GM21515 (cell line): ENCODE results near the gene EIF4EBP2.

Experiments used
- ATAC-seq: cut with Tn5 transposase; IDR thresholded peaks from one replicate; pipeline ENCODE4 v1.9.1; 2021; ENCODE audit not compliant: unreplicated experiment

EIF4EBP2 gene

GRCh38 chr10:70378122-70378521 lies 25.8 kb upstream of the EIF4EBP2 start:
- ATAC-seq, result no peak

DNA sequence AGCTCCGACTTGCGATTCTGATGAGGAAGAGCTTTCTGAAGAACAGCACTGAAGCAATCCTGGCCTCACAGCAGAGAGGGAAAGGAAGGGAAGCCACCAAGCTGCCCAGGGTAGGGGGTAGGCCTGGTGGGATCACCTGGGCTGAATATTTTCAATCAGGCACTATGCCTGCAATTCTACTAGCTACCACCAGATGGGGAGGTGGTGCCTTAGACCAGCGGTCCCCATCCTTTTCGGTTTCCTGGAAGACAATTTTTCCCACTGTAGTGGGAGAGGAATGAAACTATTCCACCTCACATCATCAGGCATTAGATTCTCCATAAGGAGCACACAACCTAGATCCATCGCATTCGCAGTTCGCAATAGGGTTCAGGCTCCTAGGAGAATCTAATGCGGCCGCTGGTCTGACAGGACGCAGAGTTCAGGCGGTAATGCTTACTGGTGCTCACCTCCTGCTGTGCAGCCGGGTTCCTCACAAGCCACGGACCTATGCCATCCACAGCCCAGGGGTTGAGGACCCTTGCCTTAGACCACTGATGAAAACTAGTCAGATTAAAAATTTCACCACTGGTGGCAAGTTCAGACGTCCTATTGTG lies 24.3 kb upstream of the EIF4EBP2 start:
- no peak for ATAC-seq

GRCh38 chr10:70380350-70381135 lies 23.4 kb upstream of the EIF4EBP2 start:
- no peak for ATAC-seq

DNA sequence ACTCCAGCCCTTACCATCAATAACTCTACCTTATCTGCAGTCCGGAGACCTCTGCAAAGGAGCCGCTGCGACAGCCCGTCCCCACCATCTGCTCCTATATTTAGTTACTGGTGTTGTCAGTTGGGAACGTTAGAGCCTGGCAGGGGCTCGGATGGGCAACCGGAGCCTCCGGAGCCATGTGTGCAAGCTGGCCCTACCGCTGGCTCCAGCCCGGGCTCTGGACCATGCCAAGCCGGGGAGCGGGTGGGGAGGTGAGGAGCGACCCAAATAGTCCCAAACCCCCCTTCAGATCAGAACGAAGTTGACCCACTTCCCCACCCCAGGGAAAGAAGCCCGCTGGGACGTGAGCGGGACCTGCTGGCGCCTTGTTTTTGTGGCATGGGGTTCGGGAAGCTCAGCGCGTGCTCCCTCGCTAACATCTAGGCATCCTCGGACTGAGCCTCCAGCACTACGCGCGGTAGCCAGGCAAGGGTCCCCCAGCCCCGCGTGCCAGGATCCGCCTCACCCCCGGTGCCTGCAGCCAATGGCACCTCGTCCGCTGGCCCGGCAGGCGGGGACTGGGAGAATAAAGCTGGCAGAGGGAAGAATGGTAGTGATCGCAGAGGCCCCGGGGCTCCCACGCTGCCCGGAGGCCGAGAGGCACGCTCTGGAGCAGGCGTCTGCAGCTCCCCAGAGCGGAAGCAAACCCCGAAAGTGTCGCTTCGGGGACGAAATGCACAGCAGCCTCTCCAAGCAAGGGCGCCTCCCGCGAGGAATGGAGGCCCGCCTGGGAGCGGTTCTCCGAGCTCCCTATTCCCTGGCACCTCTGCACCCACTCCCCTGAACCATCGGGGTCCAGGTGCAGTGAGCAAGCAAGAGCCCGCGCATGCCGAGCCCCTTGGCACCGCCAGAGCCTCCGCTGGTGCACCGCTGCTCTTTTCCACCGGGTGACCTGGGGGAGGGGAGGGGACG lies 22.2 kb upstream of the EIF4EBP2 start:
- ATAC-seq, result peak; percentile 39

DNA sequence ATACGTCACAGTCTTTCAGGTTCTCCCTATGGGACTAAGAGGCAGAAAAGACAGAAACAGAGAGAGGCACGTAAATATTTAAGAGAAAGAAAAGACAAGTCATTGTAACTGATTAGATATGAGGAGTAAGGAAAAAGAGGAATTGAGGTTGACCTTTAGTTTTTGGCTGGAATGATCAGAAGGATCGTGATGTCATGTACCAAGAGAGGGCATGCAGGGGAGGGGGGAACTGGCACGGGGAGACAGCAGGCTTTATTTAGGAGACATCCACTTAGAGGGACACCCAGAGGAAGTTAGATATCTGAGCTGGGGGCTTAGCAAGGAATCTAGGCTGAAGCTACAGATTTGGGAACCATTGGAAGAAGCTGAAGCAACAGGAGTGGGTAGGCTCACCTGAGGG lies 12.3 kb upstream of the EIF4EBP2 start:
- ATAC-seq, result no peak

DNA sequence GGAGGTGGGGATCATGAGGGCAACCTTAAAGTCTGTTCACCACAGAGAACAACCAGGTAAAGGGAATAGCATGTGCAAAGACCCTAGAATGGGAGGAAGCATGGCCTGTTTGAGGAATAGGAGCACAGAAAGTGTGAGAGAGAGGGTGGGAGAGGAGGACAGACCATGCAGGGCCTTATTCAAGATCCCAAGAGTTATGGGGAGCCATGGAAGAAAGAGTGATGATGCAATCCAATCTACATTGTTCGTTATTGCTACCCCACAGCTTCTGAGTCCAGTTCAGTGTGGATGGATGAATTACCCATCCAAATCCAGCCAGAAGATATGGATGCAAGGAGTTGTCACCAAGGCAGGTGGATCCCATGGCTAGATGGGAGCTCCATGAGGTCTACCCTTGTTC lies 7.8 kb upstream of the EIF4EBP2 start:
- no peak for ATAC-seq

DNA sequence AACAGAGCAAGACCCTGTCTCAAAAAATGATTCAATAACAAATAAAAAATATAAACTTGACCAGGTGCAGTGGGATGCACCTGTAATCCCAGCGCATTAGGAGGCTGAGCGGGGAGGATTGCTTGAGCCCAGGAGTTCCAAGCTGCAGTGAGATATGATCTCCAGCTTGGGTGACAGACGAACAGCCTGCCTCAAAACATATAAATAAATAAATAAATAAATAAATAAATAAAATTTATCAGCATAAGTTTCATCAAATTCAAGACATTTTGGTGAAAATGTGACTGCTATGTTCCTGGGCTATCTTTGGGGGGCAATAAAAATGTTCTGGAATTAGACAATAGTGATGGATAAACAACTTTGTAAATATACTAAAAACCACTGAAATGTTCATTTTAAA lies 4.8 kb upstream of the EIF4EBP2 start:
- no peak for ATAC-seq

GRCh38 chr10:70403483-70404035 lies 386 bp upstream of the EIF4EBP2 start:
- no peak for ATAC-seq

GRCh38 chr10:70404787-70405036 lies 767 bp downstream of the EIF4EBP2 start:
- ATAC-seq, result no peak

GRCh38 chr10:70405037-70405824 lies 1.3 kb downstream of the EIF4EBP2 start:
- peak; percentile 42 for ATAC-seq

DNA sequence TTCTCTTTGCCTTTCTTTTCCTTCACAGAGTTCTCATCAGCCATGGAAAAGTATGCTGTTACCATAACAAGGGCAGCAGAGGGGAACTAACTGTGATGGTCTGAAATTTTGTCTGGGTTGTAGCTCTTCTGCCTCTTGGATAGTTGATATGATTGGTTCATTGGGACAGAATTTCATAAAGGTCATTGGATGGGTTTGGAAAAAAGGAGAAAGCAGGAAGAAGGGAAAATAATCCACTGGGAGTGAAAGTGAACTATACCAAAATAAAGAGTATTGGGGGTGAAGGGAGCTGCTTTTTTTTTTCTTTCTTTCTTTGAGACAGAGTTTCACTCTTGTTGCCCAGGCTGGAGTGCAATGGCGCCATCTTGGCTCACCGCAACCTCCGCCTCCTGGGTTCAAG lies 5.8 kb downstream of the EIF4EBP2 start:
- ATAC-seq, result no peak

- ATAC-seq, result no peak
These were observed 6.7 kb downstream of the EIF4EBP2 start for GRCh38 chr10:70410608-70411007.

DNA sequence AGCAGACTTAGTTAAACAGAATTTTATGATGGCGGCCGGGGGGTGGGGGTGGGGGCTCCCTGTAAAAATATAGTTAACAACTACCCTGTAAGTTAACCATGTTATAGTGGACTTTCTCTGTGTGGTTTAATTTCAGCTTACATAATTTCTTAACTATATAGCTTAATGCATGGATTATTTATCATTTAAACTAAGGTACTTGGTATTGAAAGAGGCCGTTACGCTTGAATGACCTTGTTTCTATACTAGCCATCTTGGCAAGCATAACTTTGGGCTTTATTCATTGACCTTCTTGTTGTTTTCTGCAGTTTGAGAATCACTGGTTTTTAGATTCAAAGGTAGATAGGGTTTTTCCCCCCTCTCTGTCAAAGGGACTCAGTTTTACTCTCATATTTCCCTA lies 8.4 kb downstream of the EIF4EBP2 start:
- no peak for ATAC-seq

DNA sequence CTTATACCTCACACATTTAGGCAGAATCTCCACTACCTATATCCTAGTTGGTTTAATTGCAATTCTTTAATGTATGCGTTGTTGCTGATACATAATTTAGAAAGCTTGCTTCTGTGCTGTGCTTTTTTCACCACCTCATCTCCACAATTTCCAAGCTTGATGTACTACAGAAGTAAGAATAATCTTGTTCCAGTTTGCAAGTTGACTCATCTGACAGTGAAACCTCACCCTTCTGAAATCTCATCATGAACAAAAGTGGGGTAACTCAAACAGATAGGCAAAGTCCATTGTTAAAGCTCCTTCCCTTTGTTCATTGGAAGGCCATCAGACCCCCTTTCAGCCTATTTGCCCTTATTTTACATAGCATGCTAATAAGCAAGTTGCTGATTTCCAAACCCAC lies 13.6 kb downstream of the EIF4EBP2 start:
- ATAC-seq, result no peak

DNA sequence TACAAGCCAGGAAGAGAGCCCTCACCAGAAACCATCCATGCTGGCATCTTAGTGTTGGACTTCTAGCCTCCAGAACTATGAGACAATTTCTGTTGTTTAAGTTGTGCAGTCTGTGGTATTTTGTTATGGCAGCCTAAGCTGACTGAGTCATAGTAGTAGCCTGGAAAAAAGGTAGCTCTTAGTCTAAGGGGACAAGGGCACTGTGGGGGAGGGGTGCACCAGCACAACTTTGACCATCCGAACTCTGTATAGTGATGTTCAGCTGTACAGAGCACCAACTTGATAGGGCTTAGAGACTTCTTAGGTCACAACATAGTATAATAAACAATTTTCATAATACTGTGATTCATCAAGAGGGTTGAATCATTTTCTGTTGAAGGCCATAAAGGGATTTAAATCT lies 14.3 kb downstream of the EIF4EBP2 start:
- no peak for ATAC-seq

- no peak for ATAC-seq
These were observed 14.8 kb downstream of the EIF4EBP2 start for GRCh38 chr10:70418713-70419112.

- no peak for ATAC-seq
These were observed 20.4 kb downstream of the EIF4EBP2 start for GRCh38 chr10:70424320-70424719.

DNA sequence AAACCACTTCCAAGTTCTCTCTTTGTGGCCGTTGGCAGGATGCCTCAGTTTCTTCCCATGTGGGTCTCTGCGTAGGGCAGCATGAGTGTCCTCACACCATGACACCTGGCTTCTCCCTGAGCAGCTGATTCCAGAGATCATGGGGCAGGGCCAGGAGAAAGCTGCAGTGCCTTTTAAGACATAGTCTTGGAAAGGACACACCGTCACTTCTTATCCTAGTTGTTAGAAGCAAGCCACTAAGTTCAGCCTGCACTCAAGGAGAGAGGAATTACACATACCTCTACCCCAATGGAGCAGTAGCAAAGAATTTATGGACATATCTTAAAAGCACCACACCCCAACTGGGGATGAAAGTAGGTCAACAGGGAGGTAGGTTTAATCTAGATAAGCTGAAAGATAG lies 21.2 kb downstream of the EIF4EBP2 start:
- ATAC-seq, result no peak

- ATAC-seq, result no peak
These were observed 22.9 kb downstream of the EIF4EBP2 start for GRCh38 chr10:70426823-70427222.

GRCh38 chr10:70430493-70431445 lies 26.8 kb downstream of the EIF4EBP2 start:
- no peak for ATAC-seq
